Vagina (tissue), 2 donors: Measurements from ENCODE around the gene TRMU.

ENCODE experiments used
- CTCF ChIP-seq, 3 experiments: fragments of 450-650 bp in 2 of 3; fragments of 200-600 bp in 1 of 3; sonication (generic) in 1 of 3; IDR thresholded peaks; one replicate each; pipeline ENCODE4 v1.5.1; 2017 to 2019; ENCODE audit warnings: antibody characterized with exemption in 3 of 3, mild to moderate bottlenecking in 2 of 3, moderate library complexity in 2 of 3
- POLR2A ChIP-seq, 2 donors: fragments of 450-650 bp; IDR thresholded peaks; one replicate each; pipeline ENCODE4 v1.6.1; 2017; ENCODE audit warnings: antibody characterized with exemption in 2 of 2, mild to moderate bottlenecking in 2 of 2, moderate library complexity in 2 of 2
- POLR2AphosphoS5 ChIP-seq, 2 donors: sonication (generic); formaldehyde crosslinking; IDR thresholded peaks; one replicate each; pipeline ENCODE4 v1.9.0; 2017; ENCODE audit warnings: antibody characterized with exemption in 2 of 2, mild to moderate bottlenecking in 2 of 2, low read depth in 1 of 2; ENCODE audit not compliant: insufficient read depth in 1 of 2

GRCh38 chr22:46352691-46353386, 17.3 kb downstream of the TRMU start:
- TF ChIP-seq POLR2A (IDR thresholded peaks at IDR 0.05) (no peak), CTCF (IDR thresholded peaks at IDR 0.05) (no peak), POLR2AphosphoS5 (IDR thresholded peaks at IDR 0.05; ENCODE audit: insufficient read depth in 1 of 2, low read depth in 1 of 2) (peak in 1 of 2 donors; percentile 13)
